K562 (cell line): Measurements from ENCODE around the gene MYL12B. TPM values are rescaled to one million over a fixed set of nuclear protein-coding genes. Genes with fewer than 3 reads are reported as not detected.

Experiments
- E2F1 ChIP-seq: sonication (generic); formaldehyde crosslinking; IDR thresholded peaks from 2 replicates; pipeline ENCODE4 v1.8.1; 2023; ENCODE audit warnings: mild to moderate bottlenecking, missing genetic modification reagents, moderate library complexity
- JUNB ChIP-seq: fragments of 450-650 bp; formaldehyde crosslinking; conservative IDR thresholded peaks from 2 replicates; pipeline ENCODE4 v1.4.0; 2020; ENCODE audit warnings: mild to moderate bottlenecking
- JUND ChIP-seq, 2 experiments: IDR thresholded peaks; 2 replicates in 1 of 2; 3 replicates in 1 of 2; pipeline ENCODE4 v1.6.1; 2011; ENCODE audit warnings: borderline replicate concordance in 2 of 2, low read depth in 2 of 2, low read length in 2 of 2, improper control_type of control experiment in 1 of 2, missing biosample characterization in 1 of 2, missing genetic modification characterization in 1 of 2, missing genetic modification reagents in 1 of 2
- MEIS2 ChIP-seq: fragments of 450-650 bp; IDR thresholded peaks from 2 replicates; pipeline ENCODE4 v1.6.1; 2014; ENCODE audit warnings: mild to moderate bottlenecking; ENCODE audit not compliant: partially characterized antibody
- NFATC3 ChIP-seq: fragments of 450-650 bp; IDR thresholded peaks from 2 replicates; pipeline ENCODE4 v1.6.1; 2017; ENCODE audit warnings: mild to moderate bottlenecking
- RAD51 ChIP-seq: fragments of 450-650 bp; IDR thresholded peaks from 2 replicates; pipeline ENCODE4 v1.7.1; 2016; ENCODE audit warnings: low read depth, mild to moderate bottlenecking, borderline replicate concordance
- SIN3B ChIP-seq: fragments of 450-650 bp; IDR thresholded peaks from 2 replicates; pipeline ENCODE4 v1.6.1; 2017; ENCODE audit warnings: low read depth, mild to moderate bottlenecking, moderate library complexity
- SMARCA5 ChIP-seq: fragments of 450-650 bp; IDR thresholded peaks from 2 replicates; pipeline ENCODE4 v1.6.1; 2016
- TARDBP ChIP-seq: fragments of 450-650 bp; IDR thresholded peaks from 2 replicates; pipeline ENCODE4 v1.6.1; 2016
- UBTF ChIP-seq, 2 experiments: IDR thresholded peaks; 2 replicates each; pipeline ENCODE4 v1.6.1; 2012; ENCODE audit warnings: improper control_type of control experiment in 2 of 2, low read depth in 2 of 2, low read length in 2 of 2, borderline replicate concordance in 1 of 2
- ZNF695 ChIP-seq: fragments of 450-650 bp; formaldehyde crosslinking; IDR thresholded peaks from 2 replicates; pipeline ENCODE4 v1.4.0; 2020; ENCODE audit warnings: mild to moderate bottlenecking, moderate library complexity
- ZSCAN29 ChIP-seq: fragments of 450-650 bp; IDR thresholded peaks from 2 replicates; pipeline ENCODE4 v1.6.1; 2017
- polyA plus RNA-seq, 8 experiments: library from polyadenylated mRNA; depleted of rRNA in 4 of 8; stranded (reverse) in 5 of 8; unstranded in 3 of 8; fragments of >200 nt; fragmentation: Nextera tagmentation in 2 of 8; fragmentation: Illumina TruSeq in 1 of 8; extraction: Ambion mirVana in 2 of 8; extraction: Trizol in 1 of 8; gene quantifications; 2 replicates each; pipeline versions ENCODE4 v1.2.1 to v1.2.3, GENCODE V29; 2011 to 2014; ENCODE audit warnings: inconsistent platforms in 1 of 8, missing spikeins in 1 of 8
- total RNA-seq, 7 experiments: library from RNA; depleted of rRNA in 6 of 7; stranded (reverse); fragments of >200 nt in 6 of 7; fragmentation: Illumina TruSeq in 2 of 7; extraction: Trizol in 2 of 7; gene quantifications; 2 replicates each; pipeline versions ENCODE4 v1.2.1 to v1.2.3, GENCODE V29; 2011 to 2021; ENCODE audit warnings: low replicate concordance in 1 of 7
- TF ChIP-seq, protein P1 (sequence below): fragments of 250-450 bp; sonication (Bioruptor Pico); IDR thresholded peaks from 2 replicates; pipeline ENCODE4 v1.4.0; 2020; ENCODE audit warnings: mild to moderate bottlenecking, moderate library complexity

The MYL12B gene
- total and polyA plus RNA-seq, 9 of the 15 experiments (the other 6 are each of a cell fraction or from before 2014, with no cell fraction given) = 220 to 995 (median 463) TPM

DNA sequence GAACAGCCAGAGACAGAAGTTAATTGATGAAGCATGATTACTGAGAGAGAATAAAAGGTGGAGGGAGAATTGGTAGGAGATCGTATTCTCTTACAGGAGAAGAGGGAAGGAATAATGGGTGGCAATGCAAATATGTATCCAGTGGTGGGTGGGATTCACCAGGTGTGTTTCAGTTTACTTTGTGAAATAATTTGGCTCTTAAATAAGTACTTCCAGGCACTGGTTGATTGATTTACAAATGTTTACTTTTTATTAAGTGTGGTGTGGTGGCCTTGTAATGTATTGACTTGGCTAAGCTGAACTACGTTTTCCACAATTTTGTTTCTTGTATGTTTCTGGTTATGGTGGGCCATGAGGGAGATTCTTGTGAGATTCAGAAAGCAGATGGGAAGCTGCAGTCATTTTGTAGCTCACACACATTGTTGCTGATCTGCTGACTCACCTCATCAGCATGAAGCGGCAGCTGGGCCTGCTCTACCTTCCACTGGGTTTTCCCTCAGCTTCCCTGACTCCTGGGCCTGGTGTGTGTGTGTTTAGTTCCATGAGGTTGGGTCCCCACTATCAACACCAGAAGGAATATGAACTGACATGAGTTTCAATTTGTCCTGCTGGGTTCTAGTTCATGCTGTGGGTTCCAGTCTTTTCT lies 32.6 kb downstream of the MYL12B start (continued):
- TF ChIP-seq, protein P1, sequence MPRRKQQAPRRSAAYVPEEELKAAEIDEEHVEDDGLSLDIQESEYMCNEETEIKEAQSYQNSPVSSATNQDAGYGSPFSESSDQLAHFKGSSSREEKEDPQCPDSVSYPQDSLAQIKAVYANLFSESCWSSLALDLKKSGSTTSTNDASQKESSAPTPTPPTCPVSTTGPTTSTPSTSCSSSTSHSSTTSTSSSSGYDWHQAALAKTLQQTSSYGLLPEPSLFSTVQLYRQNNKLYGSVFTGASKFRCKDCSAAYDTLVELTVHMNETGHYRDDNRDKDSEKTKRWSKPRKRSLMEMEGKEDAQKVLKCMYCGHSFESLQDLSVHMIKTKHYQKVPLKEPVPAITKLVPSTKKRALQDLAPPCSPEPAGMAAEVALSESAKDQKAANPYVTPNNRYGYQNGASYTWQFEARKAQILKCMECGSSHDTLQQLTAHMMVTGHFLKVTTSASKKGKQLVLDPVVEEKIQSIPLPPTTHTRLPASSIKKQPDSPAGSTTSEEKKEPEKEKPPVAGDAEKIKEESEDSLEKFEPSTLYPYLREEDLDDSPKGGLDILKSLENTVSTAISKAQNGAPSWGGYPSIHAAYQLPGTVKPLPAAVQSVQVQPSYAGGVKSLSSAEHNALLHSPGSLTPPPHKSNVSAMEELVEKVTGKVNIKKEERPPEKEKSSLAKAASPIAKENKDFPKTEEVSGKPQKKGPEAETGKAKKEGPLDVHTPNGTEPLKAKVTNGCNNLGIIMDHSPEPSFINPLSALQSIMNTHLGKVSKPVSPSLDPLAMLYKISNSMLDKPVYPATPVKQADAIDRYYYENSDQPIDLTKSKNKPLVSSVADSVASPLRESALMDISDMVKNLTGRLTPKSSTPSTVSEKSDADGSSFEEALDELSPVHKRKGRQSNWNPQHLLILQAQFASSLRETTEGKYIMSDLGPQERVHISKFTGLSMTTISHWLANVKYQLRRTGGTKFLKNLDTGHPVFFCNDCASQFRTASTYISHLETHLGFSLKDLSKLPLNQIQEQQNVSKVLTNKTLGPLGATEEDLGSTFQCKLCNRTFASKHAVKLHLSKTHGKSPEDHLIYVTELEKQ = no peak
- TF ChIP-seq ZNF695 = no peak
- no peak for TF ChIP-seq ZSCAN29
- TF ChIP-seq JUND (IDR thresholded peaks at IDR 0.05; ENCODE audit: borderline replicate concordance, low read depth, low read length) = peak; percentile 36; the same call in 1 of the 2 replicates
- peak; percentile 56; the same call in 1 of the 3 replicates for TF ChIP-seq JUND (tag; IDR thresholded peaks at IDR 0.05; ENCODE audit: borderline replicate concordance, low read depth, low read length)
- TF ChIP-seq SMARCA5 = 0 out of 2 replicates have a peak, but pooled peaks have one; percentile 40
- TF ChIP-seq SIN3B = no peak
- no peak for TF ChIP-seq RAD51
- TF ChIP-seq NFATC3 = no peak
- TF ChIP-seq UBTF (IDR thresholded peaks at IDR 0.05; ENCODE audit: borderline replicate concordance in 1 of 2, low read depth in 2 of 2, low read length in 2 of 2) = no peak
- TF ChIP-seq MEIS2 = peak; percentile 8
- no peak for TF ChIP-seq JUNB (CRISPR knock-in tag)
- TF ChIP-seq E2F1 (CRISPR knock-in tag) = no peak
- no peak for TF ChIP-seq TARDBP
